Adrenal gland (tissue), 12 donors: Measurements from ENCODE around the gene THSD4. TPM values are rescaled to one million over a fixed set of nuclear protein-coding genes. Genes with fewer than 3 reads are reported as not detected.

Experiments used
- DNase-seq, 7 donors: peaks; one replicate each; pipeline ENCODE4 v3.0.0-alpha.2; 2019 to 2020
- H3K27ac ChIP-seq, 5 donors: fragments of 200-600 bp; sonication (generic) in 4 of 5; 1 replicate in 3 of 5; 2 replicates in 2 of 5; pipeline versions ENCODE4 v1.5.1 to v1.8.0; 2016 to 2020; ENCODE audit warnings: mild to moderate bottlenecking in 1 of 5
- H3K27me3 ChIP-seq: fragments of 200-600 bp; 2 replicates; pipeline ENCODE4 v1.8.0; 2021
- H3K36me3 ChIP-seq, 2 donors: fragments of 200-600 bp; replicated peaks in 1 of 2; 1 replicate in 1 of 2; 2 replicates in 1 of 2; pipeline versions ENCODE4 v1.5.1 to v1.8.0; 2018 to 2022
- H3K4me1 ChIP-seq, 2 donors: fragments of 200-600 bp; replicated peaks in 1 of 2; 1 replicate in 1 of 2; 2 replicates in 1 of 2; pipeline versions ENCODE4 v1.5.1 to v1.8.0; 2018 to 2021
- H3K4me3 ChIP-seq, 4 donors: fragments of 200-600 bp; sonication (generic) in 3 of 4; one replicate each; pipeline ENCODE4 v1.5.1; 2016 to 2018
- H3K9me3 ChIP-seq, 3 donors: fragments of 200-600 bp; sonication (generic) in 1 of 3; replicated peaks in 1 of 3; 1 replicate in 2 of 3; 2 replicates in 1 of 3; pipeline versions ENCODE4 v1.5.1 to v1.8.0; 2016 to 2021
- CTCF ChIP-seq, 6 experiments: fragments of 450-650 bp in 4 of 6; fragments of 200-600 bp in 2 of 6; sonication (generic) in 1 of 6; IDR thresholded peaks; 1 replicate in 5 of 6; 2 replicates in 1 of 6; pipeline versions ENCODE4 v1.5.1 to v1.8.0; 2016 to 2021; ENCODE audit warnings: antibody characterized with exemption in 6 of 6, mild to moderate bottlenecking in 2 of 6, moderate library complexity in 1 of 6
- POLR2A ChIP-seq, 2 donors: fragments of 450-650 bp; IDR thresholded peaks; one replicate each; pipeline ENCODE4 v1.6.1; 2017; ENCODE audit warnings: antibody characterized with exemption in 2 of 2, mild to moderate bottlenecking in 2 of 2, moderate library complexity in 1 of 2
- WGBS, 4 donors: extraction: QIAGEN DNeasy Blood & Tissue Kit in 2 of 4; methylation state at CpG; one replicate each; pipeline versions ENCODE4 v1.1.5 to v1.1.7; 2013 to 2017; 5-methylcytosine and 5-hydroxymethylcytosine counted together
- intact Hi-C, 2 donors: fragments of 100-400 bp; cut with DNase I; formaldehyde crosslinking; loops; one replicate each; pipeline versions ENCODE4 v1.14.1 to v1.15.0; 2022 to 2023
- polyA plus RNA-seq, 3 donors: library from polyadenylated mRNA; stranded (reverse); fragments of 200-250 nt in 2 of 3; fragments of 350-450 nt in 1 of 3; fragmentation: Illumina TruSeq in 1 of 3; extraction: RNeasy Lipid Tissue Mini Kit (QIAGEN cat#74804) in 1 of 3; gene quantifications; one replicate each; pipeline ENCODE4 v1.2.3, GENCODE V29; 2013 to 2014
- total RNA-seq, 9 donors: library from RNA; depleted of rRNA in 4 of 9; stranded (reverse); fragments of >200 nt in 4 of 9; fragments of 120-200 nt in 1 of 9; fragmentation: NEBNext Ultra II Directional in 1 of 9; extraction: Animal tissue kit (Norgen Biotek cat#: 25700) in 1 of 9; gene quantifications; one replicate each; pipeline versions ENCODE4 v1.1.0 to v1.2.4, GENCODE V29; 2013 to 2023
- donor health status: healthy with polysubstance abuse.
- donor health status: Bipolar disorder and iron deficiency.
- donor health status: DM: yes; HTN: yes; CAD: no.
- donor health status: DM: no; HTN: no; CAD: no.
- donor health status: DM: no; HTN: no; CAD: no.
- donor health status: DM: yes; HTN: yes; CAD: no.

Gene THSD4
- total and polyA plus RNA-seq, 12 donors: 5.3 to 53.2 (median 23.2) TPM

GRCh38 chr15:71329497-71330260, 214.4 kb downstream of the THSD4 start:
- no peaks in the 10 kb centered on the region for H3K36me3 ChIP-seq
- H3K4me3 ChIP-seq: no peak overlapping the region
- H3K9me3 ChIP-seq: no peaks in the 10 kb centered on the region
- intact Hi-C loops: no loop called here
- no peaks in the 10 kb centered on the region for H3K27me3 ChIP-seq
- peak overlapping the region; percentile 16 to 88 (median 65) for H3K27ac ChIP-seq
- TF ChIP-seq POLR2A (IDR thresholded peaks at IDR 0.05) (no peak), CTCF (IDR thresholded peaks at IDR 0.05) (no peak)
- peak; percentile 52 to 83 (median 76) for DNase-seq
- WGBS, 4 donors: 47 to 60% (median 52%) methylated on average over 13 to 14 of the region's 14 CpGs
- peaks cover 14 to 19% of the 10 kb centered on the region in 2 donors for H3K4me1 ChIP-seq

GRCh38 chr15:71330638-71331162, 215.4 kb downstream of the THSD4 start:
- intact Hi-C loops: no loop called here
- H3K4me3 ChIP-seq: no peak overlapping the region
- 92 to 97% (median 92%) methylated on average over 11 of the region's 11 CpGs for WGBS, 4 donors
- H3K4me1 ChIP-seq: peaks cover 14 to 19% of the 10 kb centered on the region in 2 donors
- no peaks in the 10 kb centered on the region for H3K27me3 ChIP-seq
- no peak overlapping the region for H3K27ac ChIP-seq
- no peaks in the 10 kb centered on the region for H3K9me3 ChIP-seq
- DNase-seq: no peak
- no peaks in the 10 kb centered on the region for H3K36me3 ChIP-seq
- TF ChIP-seq POLR2A (IDR thresholded peaks at IDR 0.05) (no peak), CTCF (IDR thresholded peaks at IDR 0.05) (no peak)

DNA sequence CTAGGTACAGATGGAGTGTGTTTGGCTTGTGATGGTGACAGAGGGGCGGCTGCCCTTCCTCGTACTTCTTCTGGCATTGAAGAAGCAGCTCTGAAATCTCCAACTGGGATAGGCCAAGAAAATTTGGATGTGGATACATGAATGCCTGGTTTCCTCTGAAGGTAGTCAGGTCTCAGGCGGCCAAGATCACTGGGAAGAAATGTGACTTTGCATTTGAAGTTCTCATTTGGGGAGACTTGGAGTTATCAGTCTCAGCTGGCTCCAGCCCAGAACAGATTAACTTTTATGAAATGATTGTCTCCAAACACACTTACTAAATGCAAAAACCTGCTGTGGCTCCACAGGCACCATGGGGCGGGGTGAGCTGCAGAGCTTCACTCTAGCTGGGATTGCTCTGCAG, 215.9 kb downstream of the THSD4 start:
- intact Hi-C loops: no loop called here
- Histone ChIP-seq H3K4me3 (no peak overlapping the region), H3K27me3 (no peaks in the 10 kb centered on the region), H3K27ac (no peak overlapping the region), H3K9me3 (no peaks in the 10 kb centered on the region), H3K36me3 (no peaks in the 10 kb centered on the region), H3K4me1 (peaks cover 14 to 18% of the 10 kb centered on the region in 2 donors)
- no peak for TF ChIP-seq CTCF (IDR thresholded peaks at IDR 0.05)
- TF ChIP-seq POLR2A (IDR thresholded peaks at IDR 0.05): no peak
- WGBS, 4 donors: 89 to 93% (median 92%) methylated on average over 4 of the region's 4 CpGs
- DNase-seq: no peak

GRCh38 chr15:71332431-71333004, 217.2 kb downstream of the THSD4 start:
- 83 to 90% (median 87%) methylated on average over 8 of the region's 8 CpGs for WGBS, 4 donors

More at GRCh38 chr15:71332431-71333004, 217.2 kb downstream of the THSD4 start:
- H3K9me3 ChIP-seq: no peaks in the 10 kb centered on the region
- H3K36me3 ChIP-seq: no peaks in the 10 kb centered on the region
- H3K4me1 ChIP-seq: peaks cover 14 to 18% of the 10 kb centered on the region in 2 donors
- no peak overlapping the region for H3K27ac ChIP-seq
- H3K27me3 ChIP-seq: no peaks in the 10 kb centered on the region
- intact Hi-C loops: no loop called here
- no peak for DNase-seq
- TF ChIP-seq POLR2A (IDR thresholded peaks at IDR 0.05) (no peak), CTCF (IDR thresholded peaks at IDR 0.05) (no peak)
- no peak overlapping the region for H3K4me3 ChIP-seq
